ENCODE results near the gene RNFT2.

The RNFT2 gene

GRCh38 chr12:116737774-116738657 is at the start of gene RNFT2, which contains the start of gene SPRING1:
Gene RNFT2, plus strand, starts transcription at chr12:116738315. Its CDS starts 2,183 bp downstream, at chr12:116740498.
Gene SPRING1, minus strand, starts transcription at chr12:116738069. Its CDS starts 169 bp downstream, at chr12:116737900.
- in situ Hi-C loops (cut with HindIII; ENCODE audit: low sequenced_read_pairs): no loop called here

- in situ Hi-C loops (cut with HindIII; ENCODE audit: low sequenced_read_pairs): no loop called here
These were observed 48.6 kb upstream of the RNFT2 start for GRCh38 chr12:116689521-116689920.

GRCh38 chr12:116689979-116690744 is 48.0 kb upstream of the RNFT2 start:
- in situ Hi-C loops (cut with HindIII; ENCODE audit: low sequenced_read_pairs): no loop called here

GRCh38 chr12:116691205-116691604 is 46.9 kb upstream of the RNFT2 start:
- in situ Hi-C loops (cut with HindIII; ENCODE audit: low sequenced_read_pairs): no loop called here

- in situ Hi-C loops (cut with HindIII; ENCODE audit: low sequenced_read_pairs): no loop called here
These were observed 46.5 kb upstream of the RNFT2 start for GRCh38 chr12:116691636-116692035.

- in situ Hi-C loops (cut with HindIII; ENCODE audit: low sequenced_read_pairs): no loop called here
These were observed 45.5 kb upstream of the RNFT2 start for GRCh38 chr12:116692605-116693004.

GRCh38 chr12:116693286-116694227 is 44.6 kb upstream of the RNFT2 start:
- in situ Hi-C loops (cut with HindIII; ENCODE audit: low sequenced_read_pairs): no loop called here

GRCh38 chr12:116694653-116695463 is 43.3 kb upstream of the RNFT2 start:
- in situ Hi-C loops (cut with HindIII; ENCODE audit: low sequenced_read_pairs): no loop called here

GRCh38 chr12:116695464-116695725 is 42.7 kb upstream of the RNFT2 start:
- in situ Hi-C loops (cut with HindIII; ENCODE audit: low sequenced_read_pairs): no loop called here

- in situ Hi-C loops (cut with HindIII; ENCODE audit: low sequenced_read_pairs): no loop called here
These were observed 40.8 kb upstream of the RNFT2 start for GRCh38 chr12:116697305-116697704.

- in situ Hi-C loops (cut with HindIII; ENCODE audit: low sequenced_read_pairs): no loop called here
These were observed 40.4 kb upstream of the RNFT2 start for GRCh38 chr12:116697716-116698115.

- in situ Hi-C loops (cut with HindIII; ENCODE audit: low sequenced_read_pairs): no loop called here
These were observed 40.0 kb upstream of the RNFT2 start for GRCh38 chr12:116698116-116698515.

GRCh38 chr12:116698554-116699075 is 39.5 kb upstream of the RNFT2 start:
- in situ Hi-C loops (cut with HindIII; ENCODE audit: low sequenced_read_pairs): no loop called here

GRCh38 chr12:116700066-116700465 is 38.0 kb upstream of the RNFT2 start:
- in situ Hi-C loops (cut with HindIII; ENCODE audit: low sequenced_read_pairs): no loop called here

GRCh38 chr12:116701432-116701831 is 36.7 kb upstream of the RNFT2 start:
- in situ Hi-C loops (cut with HindIII; ENCODE audit: low sequenced_read_pairs): no loop called here

GRCh38 chr12:116703214-116703795 is 34.8 kb upstream of the RNFT2 start:
- in situ Hi-C loops (cut with HindIII; ENCODE audit: low sequenced_read_pairs): no loop called here

- in situ Hi-C loops (cut with HindIII; ENCODE audit: low sequenced_read_pairs): loop anchor here (5.0 kb wide), 1 partner anchor 85 kb away; no protein-coding TSS in a partner anchor
These were observed 30.4 kb upstream of the RNFT2 start for GRCh38 chr12:116707751-116708150.

- in situ Hi-C loops (cut with HindIII; ENCODE audit: low sequenced_read_pairs): loop anchor here (5.0 kb wide), 1 partner anchor 87 kb away; no protein-coding TSS in a partner anchor
These were observed 29.0 kb upstream of the RNFT2 start for GRCh38 chr12:116708826-116709756.
